H1 (cell line): Measurements from ENCODE around the gene MUC4. TPM values are rescaled to one million over a fixed set of nuclear protein-coding genes. Genes with fewer than 3 reads are reported as not detected.
"Not testable (repeated sequence)": the region's sequence is repeated elsewhere in the genome, so short reads cannot be mapped to it uniquely, and the experiment has no call there.

Source experiments
- CTCF ChIA-PET: fragments of 300-600 bp; sonication (Branson Sonifier 250); formaldehyde crosslinking; loops from one replicate; lab custom pipeline; 2021; ENCODE audit not compliant: partially characterized antibody; lab: Charles Lee
- POLR2A ChIA-PET: fragments of 300-600 bp; sonication (Branson Sonifier 250); formaldehyde crosslinking; loops from one replicate; lab custom pipeline; 2021; ENCODE audit warnings: inconsistent platforms; ENCODE audit not compliant: partially characterized antibody; lab: Charles Lee
- DNase-seq, 2 experiments: peaks; one replicate each; pipeline versions ENCODE4 v3.0.0 to v3.0.0-alpha.2; 2010 to 2022; ENCODE audit warnings: low spot score in 2 of 2, low read depth in 1 of 2, mixed read lengths in 1 of 2
- FAIRE-seq: peaks from 2 replicates; lab custom pipeline; 2011; peaks lifted over from hg19 to GRCh38; lab: Jason Lieb, UNC
- H2AFZ ChIP-seq: 2 replicates; pipeline ENCODE4 v1.8.1; 2012; ENCODE audit warnings: low read length, inconsistent platforms
- H2AK5ac ChIP-seq: 2 replicates; pipeline ENCODE4 v1.6.1; 2013; ENCODE audit warnings: low read depth, low read length
- H2BK120ac ChIP-seq: replicated peaks from 2 replicates; pipeline ENCODE3; 2013; ENCODE audit warnings: low read depth, low read length, inconsistent platforms
- H2BK12ac ChIP-seq: 2 replicates; pipeline ENCODE4 v1.6.1; 2013; ENCODE audit warnings: low read depth, low read length
- H2BK15ac ChIP-seq: 2 replicates; pipeline ENCODE4 v1.6.1; 2013; ENCODE audit warnings: low read length
- H2BK20ac ChIP-seq: 2 replicates; pipeline ENCODE4 v1.6.1; 2013; ENCODE audit warnings: low read length
- H2BK5ac ChIP-seq: 2 replicates; pipeline ENCODE4 v1.6.1; 2013; ENCODE audit warnings: low read depth, low read length
- H3K14ac ChIP-seq: 2 replicates; pipeline ENCODE4 v1.6.1; 2013; ENCODE audit warnings: inconsistent platforms; ENCODE audit not compliant: insufficient read length
- H3K18ac ChIP-seq: 2 replicates; pipeline ENCODE4 v1.6.1; 2013; ENCODE audit warnings: low read length; ENCODE audit errors: extremely low read depth
- H3K23ac ChIP-seq: 2 replicates; pipeline ENCODE4 v1.6.1; 2013; ENCODE audit warnings: inconsistent platforms; ENCODE audit not compliant: insufficient read length
- H3K23me2 ChIP-seq: 2 replicates; pipeline ENCODE4 v1.6.1; 2013; ENCODE audit warnings: low read depth, low read length
- H3K27ac ChIP-seq: 2 replicates; pipeline ENCODE4 v1.6.1; 2011; ENCODE audit warnings: low read depth, low read length, inconsistent platforms
- H3K27me3 ChIP-seq, 4 experiments: replicated peaks in 1 of 4; 1 replicate in 1 of 4; 2 replicates in 3 of 4; pipeline versions ENCODE4 v1.6.1 to v1.8.1; 2011 to 2013; ENCODE audit warnings: low read length in 3 of 4, mild to moderate bottlenecking in 3 of 4, inconsistent platforms in 2 of 4, mixed read lengths in 2 of 4, moderate library complexity in 1 of 4; ENCODE audit not compliant: control insufficient read depth in 3 of 4, insufficient read depth in 3 of 4; ENCODE audit errors: extremely low read depth in 1 of 4
- H3K36me3 ChIP-seq, 4 experiments: 2 replicates each; pipeline versions ENCODE4 v1.6.1 to v1.8.1; 2011 to 2013; ENCODE audit warnings: mild to moderate bottlenecking in 4 of 4, low read length in 3 of 4, moderate library complexity in 2 of 4, control low read depth in 1 of 4, inconsistent platforms in 1 of 4; ENCODE audit not compliant: insufficient read depth in 4 of 4, control insufficient read depth in 2 of 4
- H3K4ac ChIP-seq: replicated peaks from 2 replicates; pipeline ENCODE3; 2013; ENCODE audit warnings: low read length, low read depth, mixed read lengths, inconsistent platforms; ENCODE audit not compliant: insufficient read length
- H3K4me1 ChIP-seq, 4 experiments: replicated peaks in 1 of 4; 1 replicate in 1 of 4; 2 replicates in 3 of 4; pipeline versions ENCODE4 v1.6.1 to v1.8.1; 2011 to 2013; ENCODE audit warnings: low read length in 3 of 4, inconsistent platforms in 2 of 4, mixed read lengths in 1 of 4; ENCODE audit not compliant: insufficient read depth in 4 of 4, control insufficient read depth in 3 of 4
- H3K4me2 ChIP-seq, 2 experiments: 2 replicates each; pipeline versions ENCODE4 v1.6.1 to v1.8.1; 2011 to 2013; ENCODE audit warnings: low read depth in 2 of 2, low read length in 2 of 2, control low read depth in 1 of 2, inconsistent platforms in 1 of 2, mild to moderate bottlenecking in 1 of 2; ENCODE audit not compliant: insufficient read depth in 1 of 2
- H3K4me3 ChIP-seq, 4 experiments: fragments of 200-600, 300-600 bp in 1 of 4; sonication (generic), shearing (Covaris generic), sonication (Bioruptor Twin) in 1 of 4; 2 replicates each; pipeline versions ENCODE4 v1.5.1 to v1.8.1; 2011 to 2016; ENCODE audit warnings: low read length in 4 of 4, low read depth in 3 of 4, control low read depth in 2 of 4, inconsistent platforms in 2 of 4, mild to moderate bottlenecking in 2 of 4, mixed read lengths in 1 of 4, moderate library complexity in 1 of 4; ENCODE audit not compliant: insufficient read depth in 2 of 4; ENCODE audit errors: extremely low read depth in 1 of 4
- H3K56ac ChIP-seq: replicated peaks from 2 replicates; pipeline ENCODE3; 2013; ENCODE audit warnings: low read depth, mild to moderate bottlenecking, mixed read lengths, low read length, inconsistent platforms; ENCODE audit not compliant: insufficient read length
- H3K79me1 ChIP-seq: 2 replicates; pipeline ENCODE4 v1.6.1; 2013; ENCODE audit warnings: low read depth, low read length, control low read depth
- H3K79me2 ChIP-seq, 2 experiments: 2 replicates each; pipeline versions ENCODE4 v1.6.1 to v1.8.1; 2012 to 2013; ENCODE audit warnings: low read length in 2 of 2, mild to moderate bottlenecking in 2 of 2, inconsistent platforms in 1 of 2; ENCODE audit not compliant: insufficient read depth in 2 of 2, control insufficient read depth in 1 of 2
- H3K9ac ChIP-seq, 4 experiments: replicated peaks in 1 of 4; 1 replicate in 1 of 4; 2 replicates in 3 of 4; pipeline versions ENCODE4 v1.6.1 to v1.8.1; 2011 to 2013; ENCODE audit warnings: low read depth in 3 of 4, low read length in 3 of 4, control low read depth in 2 of 4, mild to moderate bottlenecking in 2 of 4, moderate library complexity in 2 of 4, inconsistent platforms in 1 of 4; ENCODE audit errors: extremely low read depth in 1 of 4
- H3K9me3 ChIP-seq, 2 experiments: 2 replicates each; pipeline versions ENCODE4 v1.6.1 to v1.8.1; 2012 to 2013; ENCODE audit warnings: mild to moderate bottlenecking in 2 of 2, moderate library complexity in 2 of 2, control low read depth in 1 of 2, inconsistent platforms in 1 of 2, low read depth in 1 of 2, low read length in 1 of 2, mixed read lengths in 1 of 2; ENCODE audit not compliant: insufficient read depth in 2 of 2
- H4K20me1 ChIP-seq, 2 experiments: replicated peaks in 1 of 2; 2 replicates each; pipeline versions ENCODE3 to v1.8.1; 2011 to 2013; ENCODE audit warnings: inconsistent platforms in 2 of 2, low read length in 2 of 2, mild to moderate bottlenecking in 1 of 2; ENCODE audit not compliant: insufficient read depth in 2 of 2, control insufficient read depth in 1 of 2
- H4K5ac ChIP-seq: 2 replicates; pipeline ENCODE4 v1.6.1; 2013; ENCODE audit warnings: low read length, low read depth, mixed read lengths, inconsistent platforms; ENCODE audit not compliant: insufficient read length
- H4K8ac ChIP-seq: 2 replicates; pipeline ENCODE4 v1.8.0; 2013; ENCODE audit warnings: mild to moderate bottlenecking, moderate library complexity, low read length, inconsistent platforms; ENCODE audit not compliant: insufficient read depth; ENCODE audit errors: extremely low read depth
- H4K91ac ChIP-seq: replicated peaks from 2 replicates; pipeline ENCODE3; 2013; ENCODE audit warnings: low read length, mixed read lengths, inconsistent platforms; ENCODE audit not compliant: insufficient read length
- WGBS, 2 experiments: shearing (Covaris generic) in 1 of 2; methylation state at CpG; one replicate each; pipeline versions ENCODE4 v1.1.6 to v1.1.7; 2013 to 2015; ENCODE audit warnings: low lambda C conversion rate in 2 of 2, mixed read lengths in 2 of 2, inconsistent platforms in 1 of 2, low coverage in 1 of 2, missing lambda C conversion rate in 1 of 2; ENCODE audit not compliant: insufficient replicate concordance in 2 of 2, insufficient coverage in 1 of 2, insufficient read length in 1 of 2; ENCODE audit errors: extremely low coverage in 1 of 2, missing lambda C conversion rate in 1 of 2; 5-methylcytosine and 5-hydroxymethylcytosine counted together
- polyA plus RNA-seq, 7 experiments: library from polyadenylated mRNA; depleted of rRNA in 3 of 7; stranded (reverse) in 5 of 7; unstranded in 2 of 7; fragments of >200 nt in 5 of 7; fragments of 200-250 nt in 2 of 7; gene quantifications; 1 replicate in 5 of 7; 2 replicates in 1 of 7; 4 replicates in 1 of 7; pipeline versions ENCODE4 v1.2.1 to v1.2.3, GENCODE V29; 2011 to 2013; ENCODE audit warnings: missing spikeins in 2 of 7, mixed read lengths in 2 of 7
- total RNA-seq: library from RNA; stranded (reverse); fragmentation: NEBNext Ultra II Directional; extraction: Animal tissue kit (Norgen Biotek cat#: 25700); gene quantifications from 2 replicates; pipeline ENCODE4 v1.2.1, GENCODE V29; 2021

The MUC4 gene
- total and polyA plus RNA-seq, 2 of the 8 experiments (the other 6 are each of a cell fraction or from before 2014, with no cell fraction given): 0.89 to 2.0 TPM

GRCh38 chr3:195816276-195816913 is 4.7 kb upstream of the MUC4 start:
- H2BK20ac ChIP-seq, H2BK12ac ChIP-seq, H4K91ac ChIP-seq, H2BK15ac ChIP-seq, H3K27ac ChIP-seq, H3K4me2 ChIP-seq, H3K56ac ChIP-seq, H2BK120ac ChIP-seq, H4K8ac ChIP-seq, H3K9me3 ChIP-seq, H3K14ac ChIP-seq, H3K23ac ChIP-seq, H3K23me2 ChIP-seq, H4K20me1 ChIP-seq, H2AFZ ChIP-seq, H3K18ac ChIP-seq, H3K4ac ChIP-seq, POLR2A ChIA-PET, DNase-seq, FAIRE-seq, H3K79me2 ChIP-seq, CTCF ChIA-PET, H3K4me3 ChIP-seq, H3K27me3 ChIP-seq, H3K36me3 ChIP-seq, H2AK5ac ChIP-seq, H3K4me1 ChIP-seq, H4K5ac ChIP-seq, H2BK5ac ChIP-seq, H3K79me1 ChIP-seq, H3K9ac ChIP-seq: not testable (repeated sequence)
- WGBS, 2 experiments: 86% methylated on average over 17 of the region's 23 CpGs; no CpG with 5 or more reads in 1 of the 2 experiments
